Liver (tissue), 9 donors: Measurements from ENCODE around the gene CALR. TPM values are rescaled to one million over a fixed set of nuclear protein-coding genes. Genes with fewer than 3 reads are reported as not detected.

Experiments used
- DNase-seq: peaks from one replicate; pipeline ENCODE4 v3.0.0-alpha.2; 2017; ENCODE audit warnings: low spot score
- H3K27ac ChIP-seq, 2 donors: one replicate each; pipeline ENCODE4 v1.7.0; 2013; ENCODE audit warnings: inconsistent platforms in 2 of 2, low read length in 2 of 2, control low read depth in 1 of 2, low read depth in 1 of 2, mild to moderate bottlenecking in 1 of 2
- H3K27me3 ChIP-seq, 4 donors: one replicate each; pipeline versions ENCODE4 v1.6.1 to v1.7.0; 2013; ENCODE audit warnings: low read length in 3 of 4, inconsistent platforms in 1 of 4, mild to moderate bottlenecking in 1 of 4, moderate library complexity in 1 of 4; ENCODE audit not compliant: control insufficient read depth in 4 of 4, insufficient read depth in 4 of 4
- H3K36me3 ChIP-seq, 4 donors: one replicate each; pipeline versions ENCODE4 v1.6.1 to v1.7.0; 2013; ENCODE audit warnings: low read length in 3 of 4, mild to moderate bottlenecking in 3 of 4, low read depth in 1 of 4, moderate library complexity in 1 of 4; ENCODE audit not compliant: control insufficient read depth in 4 of 4, insufficient read depth in 3 of 4
- H3K4me1 ChIP-seq, 4 donors: one replicate each; pipeline versions ENCODE4 v1.6.1 to v1.7.0; 2013; ENCODE audit warnings: low read length in 3 of 4, mild to moderate bottlenecking in 3 of 4, moderate library complexity in 1 of 4; ENCODE audit not compliant: control insufficient read depth in 4 of 4, insufficient read depth in 4 of 4
- H3K4me3 ChIP-seq, 3 donors: one replicate each; pipeline versions ENCODE4 v1.6.1 to v1.7.0; 2013; ENCODE audit warnings: low read length in 3 of 3, control low read depth in 1 of 3, low read depth in 1 of 3, mild to moderate bottlenecking in 1 of 3
- H3K9ac ChIP-seq, 2 donors: one replicate each; pipeline ENCODE4 v1.7.0; 2013; ENCODE audit warnings: low read length in 2 of 2, mild to moderate bottlenecking in 2 of 2, moderate library complexity in 2 of 2, control low read depth in 1 of 2, low read depth in 1 of 2
- H3K9me3 ChIP-seq, 4 donors: one replicate each; pipeline versions ENCODE4 v1.6.1 to v1.7.0; 2013; ENCODE audit warnings: low read length in 3 of 4; ENCODE audit not compliant: control insufficient read depth in 4 of 4
- ATF3 ChIP-seq: IDR thresholded peaks from 2 replicates; pipeline ENCODE4 v1.6.1; 2016; ENCODE audit warnings: antibody characterized with exemption
- CTCF ChIP-seq: fragments of 150-350 bp; IDR thresholded peaks from 2 replicates; pipeline ENCODE4 v1.5.1; 2017; ENCODE audit warnings: improper control_type of control experiment, low read depth, low read length; ENCODE audit not compliant: missing input control
- EGR1 ChIP-seq, 2 donors: IDR thresholded peaks; 2 replicates each; pipeline ENCODE4 v1.6.1; 2016 to 2018; ENCODE audit warnings: antibody characterized with exemption in 2 of 2, low read depth in 2 of 2
- FOXA1 ChIP-seq: IDR thresholded peaks from 2 replicates; pipeline ENCODE4 v1.6.1; 2016; ENCODE audit warnings: antibody characterized with exemption
- FOXA2 ChIP-seq: IDR thresholded peaks from 2 replicates; pipeline ENCODE4 v1.6.1; 2016; ENCODE audit warnings: antibody characterized with exemption
- GABPA ChIP-seq, 2 donors: IDR thresholded peaks in 1 of 2; conservative IDR thresholded peaks in 1 of 2; 2 replicates each; pipeline ENCODE4 v1.6.1; 2016; ENCODE audit warnings: antibody characterized with exemption in 2 of 2, mild to moderate bottlenecking in 1 of 2, moderate library complexity in 1 of 2
- HNF4A ChIP-seq, 2 donors: conservative IDR thresholded peaks; 2 replicates each; pipeline ENCODE4 v1.6.1; 2016; ENCODE audit warnings: antibody characterized with exemption in 2 of 2, mild to moderate bottlenecking in 2 of 2
- HNF4G ChIP-seq: IDR thresholded peaks from 2 replicates; pipeline ENCODE4 v1.6.1; 2016; ENCODE audit warnings: antibody characterized with exemption
- JUND ChIP-seq, 2 donors: IDR thresholded peaks; 2 replicates each; pipeline ENCODE4 v1.6.1; 2016; ENCODE audit warnings: antibody characterized with exemption in 2 of 2
- MAX ChIP-seq: IDR thresholded peaks from 2 replicates; pipeline ENCODE4 v1.6.1; 2016; ENCODE audit warnings: antibody characterized with exemption
- NR2F2 ChIP-seq: IDR thresholded peaks from 2 replicates; pipeline ENCODE4 v1.6.1; 2016; ENCODE audit warnings: antibody characterized with exemption
- RAD21 ChIP-seq, 2 donors: IDR thresholded peaks; 2 replicates each; pipeline ENCODE4 v1.6.1; 2016; ENCODE audit warnings: antibody characterized with exemption in 2 of 2, mild to moderate bottlenecking in 2 of 2
- REST ChIP-seq: IDR thresholded peaks from 2 replicates; pipeline ENCODE4 v1.6.1; 2016; ENCODE audit warnings: antibody characterized with exemption, mild to moderate bottlenecking
- RXRA ChIP-seq, 2 donors: IDR thresholded peaks; 2 replicates each; pipeline ENCODE4 v1.6.1; 2017 to 2018; ENCODE audit warnings: antibody characterized with exemption in 2 of 2, mild to moderate bottlenecking in 1 of 2
- SP1 ChIP-seq: IDR thresholded peaks from 2 replicates; pipeline ENCODE4 v1.6.1; 2018; ENCODE audit warnings: antibody characterized with exemption, mild to moderate bottlenecking
- TAF1 ChIP-seq: conservative IDR thresholded peaks from 2 replicates; pipeline ENCODE4 v1.6.1; 2016; ENCODE audit warnings: antibody characterized with exemption, mild to moderate bottlenecking
- YY1 ChIP-seq: IDR thresholded peaks from 2 replicates; pipeline ENCODE4 v1.6.1; 2016; ENCODE audit warnings: antibody characterized with exemption, mild to moderate bottlenecking
- WGBS: extraction: QIAGEN DNeasy Blood & Tissue Kit; methylation state at CpG from one replicate; pipeline ENCODE4 v1.1.7; 2013; 5-methylcytosine and 5-hydroxymethylcytosine counted together
- polyA plus RNA-seq, 2 donors: library from polyadenylated mRNA; stranded (reverse) in 1 of 2; unstranded in 1 of 2; fragments of 200-250 nt in 1 of 2; fragments of >200 nt in 1 of 2; fragmentation: Nextera tagmentation in 1 of 2; extraction: Ambion mirVana in 1 of 2; gene quantifications; one replicate each; pipeline versions ENCODE4 v1.2.1 to v1.2.3, GENCODE V29; 2013 to 2015
- total RNA-seq, 2 donors: library from RNA; depleted of rRNA; stranded (reverse); fragments of >200 nt; gene quantifications; one replicate each; pipeline ENCODE4 v1.2.3, GENCODE V29; 2014
- donor health status: healthy.
- donor health status: healthy.
- donor health status: healthy.
- donor health status: healthy.
- donor health status: healthy.

CALR gene
- total and polyA plus RNA-seq, 4 donors, result 618 to 1,316 (median 1,070) TPM

GRCh38 chr19:12991296-12991695, 52.9 kb downstream of the CALR start:
- WGBS, result 92% methylated on average over 5 of the region's 5 CpGs
- no peak for DNase-seq
- Histone ChIP-seq H3K4me1 (peaks cover 0 to 5% (median 2%) of the 10 kb centered on the region in 4 donors), H3K36me3 (no peaks in the 10 kb centered on the region), H3K27ac (no peak overlapping the region), H3K4me3 (no peak overlapping the region), H3K27me3 (no peaks in the 10 kb centered on the region), H3K9ac (no peak overlapping the region), H3K9me3 (no peaks in the 10 kb centered on the region)
- no peak for TF ChIP-seq JUND (IDR thresholded peaks at IDR 0.05)

GRCh38 chr19:12992729-12993128, 54.3 kb downstream of the CALR start:
- no peaks in the 10 kb centered on the region for H3K36me3 ChIP-seq
- WGBS, result 95% methylated on average over 11 of the region's 11 CpGs
- DNase-seq, result no peak
- peaks cover 3 to 17% (median 11%) of the 10 kb centered on the region in 4 donors for H3K4me1 ChIP-seq
- no peaks in the 10 kb centered on the region for H3K27me3 ChIP-seq
- no peak overlapping the region for H3K9ac ChIP-seq
- no peak for TF ChIP-seq CTCF
- no peak for TF ChIP-seq MAX
- no peak for TF ChIP-seq FOXA1
- TF ChIP-seq HNF4G, result no peak
- no peak overlapping the region for H3K27ac ChIP-seq
- H3K4me3 ChIP-seq, result no peak overlapping the region
- no peaks in the 10 kb centered on the region for H3K9me3 ChIP-seq

- Histone ChIP-seq H3K9ac (no peak overlapping the region), H3K27me3 (no peaks in the 10 kb centered on the region), H3K27ac (no peak overlapping the region), H3K4me1 (peaks cover 3 to 21% (median 12%) of the 10 kb centered on the region in 4 donors), H3K36me3 (no peaks in the 10 kb centered on the region), H3K9me3 (no peaks in the 10 kb centered on the region), H3K4me3 (no peak overlapping the region)
- TF ChIP-seq RXRA (IDR thresholded peaks at IDR 0.05), result no peak
- TF ChIP-seq EGR1 (IDR thresholded peaks at IDR 0.05; ENCODE audit: low read depth in 2 of 2), result no peak
- TF ChIP-seq JUND (IDR thresholded peaks at IDR 0.05), result no peak
- no peak for TF ChIP-seq MAX
- TF ChIP-seq CTCF, result no peak
- TF ChIP-seq TAF1, result no peak
- no peak for TF ChIP-seq GABPA (IDR thresholded peaks at IDR 0.05 in 1 of 2, conservative IDR thresholded peaks at IDR 0.05 in 1 of 2)
- no peak for TF ChIP-seq YY1
- TF ChIP-seq ATF3, result no peak
- TF ChIP-seq SP1, result no peak
- no peak for TF ChIP-seq HNF4G
- TF ChIP-seq NR2F2, result no peak
- TF ChIP-seq FOXA2, result no peak
- no peak for TF ChIP-seq REST
- TF ChIP-seq RAD21 (IDR thresholded peaks at IDR 0.05), result no peak
- TF ChIP-seq HNF4A (conservative IDR thresholded peaks at IDR 0.05), result no peak
- 94% methylated on average over 7 of the region's 7 CpGs for WGBS
- no peak for DNase-seq
Observed at GRCh38 chr19:12993562-12993961, 55.2 kb downstream of the CALR start.
